ENCODE results near the gene DPEP1. TPM values are rescaled to one million over a fixed set of nuclear protein-coding genes. Genes with fewer than 3 reads are reported as not detected.

The DPEP1 gene
- total RNA-seq, 1 experiment from 2014 or later = 1.1 TPM

DNA sequence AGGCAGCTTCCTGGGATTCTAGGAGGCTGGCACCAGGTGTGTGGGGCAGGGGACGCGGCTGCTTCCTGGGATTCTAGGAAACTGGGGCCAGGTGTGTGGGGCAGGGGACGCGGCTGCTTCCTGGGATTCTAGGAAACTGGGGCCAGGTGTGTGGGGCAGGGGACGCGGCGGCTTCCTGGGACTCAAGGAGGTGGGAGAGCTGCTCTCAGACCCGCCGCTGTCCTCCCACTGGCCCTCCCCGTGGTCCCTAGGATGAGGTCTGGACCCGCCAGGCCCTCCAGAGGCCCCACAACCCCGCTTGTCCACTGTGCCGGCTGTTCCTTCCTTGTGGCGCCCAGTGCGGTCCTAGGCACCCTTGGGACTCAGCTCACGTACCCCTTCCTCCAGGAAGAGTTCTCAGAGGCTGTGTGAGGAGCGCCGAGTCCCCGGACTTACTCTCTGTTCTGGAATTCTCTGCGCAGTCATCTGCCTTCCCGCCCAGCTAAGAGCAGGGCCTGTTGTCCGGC lies 565 bp downstream of the DPEP1 start:
- BruUV-seq (replicated peaks) = no TSS peak
- H4K20me1 ChIP-seq (ENCODE audit: insufficient read depth) = no peaks in the 10 kb centered on the region
- no peak overlapping the region for H3K9ac ChIP-seq (ENCODE audit: low read length)
- H3K4me3 ChIP-seq (replicated peaks in 1 of 2; ENCODE audit: low read depth in 1 of 2, low read length in 2 of 2) = no peak overlapping the region
- intact Hi-C loops (cut with micrococcal nuclease) = no loop called here
- H3K27me3 ChIP-seq (ENCODE audit: insufficient read depth, low read length) = no peaks in the 10 kb centered on the region
- RAD21 ChIA-PET (ENCODE audit: low non-redundant PET in 1 of 2, low total read pairs in 2 of 2, uncharacterized antibody in 2 of 2, unreplicated experiment in 2 of 2) = interaction anchor here in 1 of 2 experiments (0.9 kb wide), 1 partner anchor 28 kb away, joined by 3 read pairs; no protein-coding TSS in a partner anchor
- H3K9me3 ChIP-seq (ENCODE audit: control insufficient read depth in 1 of 2, insufficient read depth in 1 of 2, low read depth in 1 of 2, low read length in 2 of 2) = no peaks in the 10 kb centered on the region
- no peak overlapping the region for H3K4me2 ChIP-seq (ENCODE audit: low read length)
- DNase-seq (ENCODE audit: low read depth, low spot score) = no peak
- peaks cover 15 to 29% of the 10 kb centered on the region in 2 experiments for H3K4me1 ChIP-seq (ENCODE audit: control insufficient read depth in 1 of 2, insufficient read depth in 2 of 2, low read length in 2 of 2)
- CTCF ChIA-PET = interaction anchor here (0.8 to 2.6 kb wide), 5 partner anchors 12 to 44 kb away, joined by 3 to 17 read pairs (median 5); partner anchors contain the start of gene SPATA33
- ATAC-seq = no peak
- H3K79me2 ChIP-seq (ENCODE audit: insufficient read depth, low read length) = no peaks in the 10 kb centered on the region
- H3K36me3 ChIP-seq (ENCODE audit: control insufficient read depth in 1 of 2, insufficient read depth in 2 of 2, low read length in 2 of 2) = no peaks in the 10 kb centered on the region
- TF ChIP-seq FOSL1 (IDR thresholded peaks at IDR 0.05; ENCODE audit: low read depth) (no peak), RAD21 (IDR thresholded peaks at IDR 0.05; ENCODE audit: low read depth) (no peak), ELF1 (IDR thresholded peaks at IDR 0.05; ENCODE audit: borderline replicate concordance, low read depth) (no peak), JUND (IDR thresholded peaks at IDR 0.05) (no peak), SP1 (IDR thresholded peaks at IDR 0.05; ENCODE audit: low read depth) (no peak), SRF (IDR thresholded peaks at IDR 0.05; ENCODE audit: low read depth) (no peak), POLR2A (IDR thresholded peaks at IDR 0.05; ENCODE audit: borderline replicate concordance, extremely low read depth, insufficient read depth, insufficient read length) (no peak), TCF7L2 (IDR thresholded peaks at IDR 0.05; ENCODE audit: borderline replicate concordance, extremely low read depth, insufficient read depth, insufficient read length) (no peak), CEBPB (IDR thresholded peaks at IDR 0.05; ENCODE audit: low read depth) (no peak)
- TF ChIP-seq, protein P1, sequence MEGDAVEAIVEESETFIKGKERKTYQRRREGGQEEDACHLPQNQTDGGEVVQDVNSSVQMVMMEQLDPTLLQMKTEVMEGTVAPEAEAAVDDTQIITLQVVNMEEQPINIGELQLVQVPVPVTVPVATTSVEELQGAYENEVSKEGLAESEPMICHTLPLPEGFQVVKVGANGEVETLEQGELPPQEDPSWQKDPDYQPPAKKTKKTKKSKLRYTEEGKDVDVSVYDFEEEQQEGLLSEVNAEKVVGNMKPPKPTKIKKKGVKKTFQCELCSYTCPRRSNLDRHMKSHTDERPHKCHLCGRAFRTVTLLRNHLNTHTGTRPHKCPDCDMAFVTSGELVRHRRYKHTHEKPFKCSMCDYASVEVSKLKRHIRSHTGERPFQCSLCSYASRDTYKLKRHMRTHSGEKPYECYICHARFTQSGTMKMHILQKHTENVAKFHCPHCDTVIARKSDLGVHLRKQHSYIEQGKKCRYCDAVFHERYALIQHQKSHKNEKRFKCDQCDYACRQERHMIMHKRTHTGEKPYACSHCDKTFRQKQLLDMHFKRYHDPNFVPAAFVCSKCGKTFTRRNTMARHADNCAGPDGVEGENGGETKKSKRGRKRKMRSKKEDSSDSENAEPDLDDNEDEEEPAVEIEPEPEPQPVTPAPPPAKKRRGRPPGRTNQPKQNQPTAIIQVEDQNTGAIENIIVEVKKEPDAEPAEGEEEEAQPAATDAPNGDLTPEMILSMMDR (IDR thresholded peaks at IDR 0.05 in 2 of 3, conservative IDR thresholded peaks at IDR 0.05 in 1 of 3; ENCODE audit: borderline replicate concordance in 1 of 3, insufficient read depth in 1 of 3, low read depth in 2 of 3, low read length in 2 of 3) = no peak
- TF ChIP-seq, protein P2, sequence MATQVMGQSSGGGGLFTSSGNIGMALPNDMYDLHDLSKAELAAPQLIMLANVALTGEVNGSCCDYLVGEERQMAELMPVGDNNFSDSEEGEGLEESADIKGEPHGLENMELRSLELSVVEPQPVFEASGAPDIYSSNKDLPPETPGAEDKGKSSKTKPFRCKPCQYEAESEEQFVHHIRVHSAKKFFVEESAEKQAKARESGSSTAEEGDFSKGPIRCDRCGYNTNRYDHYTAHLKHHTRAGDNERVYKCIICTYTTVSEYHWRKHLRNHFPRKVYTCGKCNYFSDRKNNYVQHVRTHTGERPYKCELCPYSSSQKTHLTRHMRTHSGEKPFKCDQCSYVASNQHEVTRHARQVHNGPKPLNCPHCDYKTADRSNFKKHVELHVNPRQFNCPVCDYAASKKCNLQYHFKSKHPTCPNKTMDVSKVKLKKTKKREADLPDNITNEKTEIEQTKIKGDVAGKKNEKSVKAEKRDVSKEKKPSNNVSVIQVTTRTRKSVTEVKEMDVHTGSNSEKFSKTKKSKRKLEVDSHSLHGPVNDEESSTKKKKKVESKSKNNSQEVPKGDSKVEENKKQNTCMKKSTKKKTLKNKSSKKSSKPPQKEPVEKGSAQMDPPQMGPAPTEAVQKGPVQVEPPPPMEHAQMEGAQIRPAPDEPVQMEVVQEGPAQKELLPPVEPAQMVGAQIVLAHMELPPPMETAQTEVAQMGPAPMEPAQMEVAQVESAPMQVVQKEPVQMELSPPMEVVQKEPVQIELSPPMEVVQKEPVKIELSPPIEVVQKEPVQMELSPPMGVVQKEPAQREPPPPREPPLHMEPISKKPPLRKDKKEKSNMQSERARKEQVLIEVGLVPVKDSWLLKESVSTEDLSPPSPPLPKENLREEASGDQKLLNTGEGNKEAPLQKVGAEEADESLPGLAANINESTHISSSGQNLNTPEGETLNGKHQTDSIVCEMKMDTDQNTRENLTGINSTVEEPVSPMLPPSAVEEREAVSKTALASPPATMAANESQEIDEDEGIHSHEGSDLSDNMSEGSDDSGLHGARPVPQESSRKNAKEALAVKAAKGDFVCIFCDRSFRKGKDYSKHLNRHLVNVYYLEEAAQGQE (IDR thresholded peaks at IDR 0.05; ENCODE audit: low read depth) = no peak
- H2AFZ ChIP-seq (ENCODE audit: low read depth, low read length, poor library complexity, severe bottlenecking) = no peak overlapping the region
- H3K27ac ChIP-seq (ENCODE audit: low read depth, low read length) = no peak overlapping the region; the same call in 1 of the 2 replicates
- H3K9me2 ChIP-seq (ENCODE audit: insufficient read depth) = no peaks in the 10 kb centered on the region
- POLR2A ChIA-PET = no interaction called here
